Neuronal stem cell (in vitro differentiated cells): Measurements from ENCODE around the gene C1orf21.

ENCODE experiments used
- DNase-seq: peaks from one replicate; pipeline ENCODE4 v3.0.0-alpha.2; 2013; ENCODE audit warnings: low spot score
- H2AFZ ChIP-seq: one replicate; pipeline ENCODE4 v1.6.1; 2013; ENCODE audit warnings: mild to moderate bottlenecking, low read length, inconsistent platforms
- H2AK5ac ChIP-seq: 2 replicates; pipeline ENCODE4 v1.6.1; 2013; ENCODE audit warnings: low read depth, mild to moderate bottlenecking, inconsistent platforms, low read length, moderate library complexity, mixed read lengths
- H2BK120ac ChIP-seq: 2 replicates; pipeline ENCODE4 v1.6.1; 2013; ENCODE audit warnings: low read depth, mild to moderate bottlenecking, inconsistent platforms, low read length, moderate library complexity, mixed read lengths
- H2BK12ac ChIP-seq: one replicate; pipeline ENCODE4 v1.6.1; 2013; ENCODE audit warnings: low read length, inconsistent platforms
- H2BK15ac ChIP-seq: 2 replicates; pipeline ENCODE4 v1.6.1; 2013; ENCODE audit warnings: mild to moderate bottlenecking, low read length, inconsistent platforms, mixed read lengths
- H2BK5ac ChIP-seq: one replicate; pipeline ENCODE4 v1.6.1; 2013; ENCODE audit warnings: inconsistent platforms, mild to moderate bottlenecking, low read length, moderate library complexity
- H3K14ac ChIP-seq: one replicate; pipeline ENCODE4 v1.6.1; 2013; ENCODE audit warnings: low read length, inconsistent platforms
- H3K18ac ChIP-seq: 2 replicates; pipeline ENCODE4 v1.6.1; 2013; ENCODE audit warnings: low read length, inconsistent platforms
- H3K23ac ChIP-seq: 2 replicates; pipeline ENCODE4 v1.6.1; 2013; ENCODE audit warnings: low read depth, mild to moderate bottlenecking, mixed read lengths, low read length, inconsistent platforms; ENCODE audit not compliant: poor library complexity
- H3K27ac ChIP-seq: replicated peaks from 3 replicates; pipeline ENCODE4 v1.5.1; 2013; ENCODE audit warnings: low read length, inconsistent platforms
- H3K27me3 ChIP-seq, 3 experiments: 2 replicates each; pipeline ENCODE4 v1.6.1; 2013; ENCODE audit warnings: low read length in 3 of 3, mild to moderate bottlenecking in 2 of 3, inconsistent platforms in 1 of 3, low read depth in 1 of 3, mixed read lengths in 1 of 3, moderate library complexity in 1 of 3; ENCODE audit not compliant: control insufficient read depth in 3 of 3, insufficient read depth in 3 of 3
- H3K36me3 ChIP-seq, 2 donors: replicated peaks in 1 of 2; 2 replicates each; pipeline ENCODE4 v1.6.1; 2013; ENCODE audit warnings: low read length in 2 of 2; ENCODE audit not compliant: control insufficient read depth in 2 of 2, insufficient read depth in 2 of 2
- H3K4ac ChIP-seq: 2 replicates; pipeline ENCODE4 v1.6.1; 2013; ENCODE audit warnings: inconsistent platforms, mild to moderate bottlenecking, low read length, moderate library complexity
- H3K4me1 ChIP-seq, 2 donors: 1 replicate in 1 of 2; 2 replicates in 1 of 2; pipeline ENCODE4 v1.6.1; 2013; ENCODE audit warnings: low read length in 2 of 2, low read depth in 1 of 2; ENCODE audit not compliant: control insufficient read depth in 2 of 2, insufficient read depth in 1 of 2
- H3K4me2 ChIP-seq: one replicate; pipeline ENCODE4 v1.6.1; 2013; ENCODE audit warnings: mild to moderate bottlenecking, low read length, inconsistent platforms; ENCODE audit not compliant: insufficient read depth, poor library complexity, severe bottlenecking
- H3K4me3 ChIP-seq, 2 donors: 2 replicates each; pipeline ENCODE4 v1.5.1; 2013; ENCODE audit warnings: low read length in 2 of 2, mild to moderate bottlenecking in 2 of 2, inconsistent platforms in 1 of 2, moderate library complexity in 1 of 2
- H3K79me1 ChIP-seq: one replicate; pipeline ENCODE4 v1.6.1; 2013; ENCODE audit warnings: low read depth, mild to moderate bottlenecking, inconsistent platforms, low read length, moderate library complexity
- H3K9ac ChIP-seq: one replicate; pipeline ENCODE4 v1.6.1; 2013; ENCODE audit warnings: mild to moderate bottlenecking, low read depth, low read length, inconsistent platforms; ENCODE audit not compliant: poor library complexity
- H3K9me3 ChIP-seq, 2 donors: replicated peaks in 1 of 2; 2 replicates each; pipeline versions ENCODE3 to v1.6.1; 2013; ENCODE audit warnings: low read length in 2 of 2, mild to moderate bottlenecking in 2 of 2, inconsistent platforms in 1 of 2, low read depth in 1 of 2, mixed read lengths in 1 of 2, moderate library complexity in 1 of 2; ENCODE audit not compliant: control insufficient read depth in 2 of 2, insufficient read depth in 1 of 2
- H4K8ac ChIP-seq: one replicate; pipeline ENCODE4 v1.6.1; 2013; ENCODE audit warnings: low read depth, mild to moderate bottlenecking, inconsistent platforms, low read length, moderate library complexity
- H4K91ac ChIP-seq: one replicate; pipeline ENCODE4 v1.6.1; 2013; ENCODE audit warnings: low read length, low read depth, mild to moderate bottlenecking, inconsistent platforms; ENCODE audit not compliant: poor library complexity
- WGBS, 2 donors: extraction: QIAGEN DNeasy Blood & Tissue Kit; methylation state at CpG; one replicate each; pipeline ENCODE4 v1.1.7; 2013; ENCODE audit warnings: missing lambda C conversion rate in 2 of 2, mixed read lengths in 1 of 2; ENCODE audit not compliant: insufficient read length in 2 of 2, insufficient replicate concordance in 1 of 2; ENCODE audit errors: extremely low coverage in 2 of 2; 5-methylcytosine and 5-hydroxymethylcytosine counted together

The C1orf21 gene

GRCh38 chr1:184536246-184536985 is 149.6 kb downstream of the C1orf21 start:
- H2AK5ac ChIP-seq = no peak overlapping the region
- no peak overlapping the region for H2BK5ac ChIP-seq
- no peak overlapping the region for H3K18ac ChIP-seq
- peaks cover 0 to 2% of the 10 kb centered on the region in 2 donors for H3K4me1 ChIP-seq
- no peak overlapping the region for H2BK15ac ChIP-seq
- no peak overlapping the region for H3K4me3 ChIP-seq
- peaks cover 4 to 6% of the 10 kb centered on the region in 2 donors for H3K9me3 ChIP-seq
- no peaks in the 10 kb centered on the region for H3K36me3 ChIP-seq
- H4K8ac ChIP-seq = no peak overlapping the region
- H3K9ac ChIP-seq = no peak overlapping the region
- H3K4ac ChIP-seq = no peak overlapping the region
- no peak overlapping the region for H2BK120ac ChIP-seq
- H3K4me2 ChIP-seq = no peak overlapping the region
- H3K14ac ChIP-seq = no peak overlapping the region
- H3K79me1 ChIP-seq = no peaks in the 10 kb centered on the region
- no peak overlapping the region for H2BK12ac ChIP-seq
- no peak overlapping the region for H3K27ac ChIP-seq
- DNase-seq = no peak
- WGBS, 2 donors = no CpG with 5 or more reads among the region's 8 CpGs
- no peak overlapping the region for H3K23ac ChIP-seq
- no peak overlapping the region for H4K91ac ChIP-seq
- no peak overlapping the region for H2AFZ ChIP-seq
- H3K27me3 ChIP-seq = no peaks in the 10 kb centered on the region

- H2BK12ac ChIP-seq = no peak overlapping the region
- H2AK5ac ChIP-seq = no peak overlapping the region
- no peak overlapping the region for H4K91ac ChIP-seq
- peaks cover 4 to 6% of the 10 kb centered on the region in 2 donors for H3K9me3 ChIP-seq
- H3K27me3 ChIP-seq = no peaks in the 10 kb centered on the region
- no peak for DNase-seq
- H3K23ac ChIP-seq = no peak overlapping the region
- H2BK5ac ChIP-seq = no peak overlapping the region
- no peak overlapping the region for H4K8ac ChIP-seq
- H3K4me3 ChIP-seq = no peak overlapping the region
- peaks cover 0 to under 1% of the 10 kb centered on the region in 2 donors for H3K4me1 ChIP-seq
- no CpG with 5 or more reads among the region's 2 CpGs for WGBS, 2 donors
- no peak overlapping the region for H3K9ac ChIP-seq
- H3K14ac ChIP-seq = no peak overlapping the region
- H3K27ac ChIP-seq = no peak overlapping the region
- H2BK120ac ChIP-seq = no peak overlapping the region
- H2AFZ ChIP-seq = no peak overlapping the region
- H3K4me2 ChIP-seq = no peak overlapping the region
- H3K4ac ChIP-seq = no peak overlapping the region
- H3K36me3 ChIP-seq = no peaks in the 10 kb centered on the region
- no peaks in the 10 kb centered on the region for H3K79me1 ChIP-seq
- no peak overlapping the region for H3K18ac ChIP-seq
- no peak overlapping the region for H2BK15ac ChIP-seq
Observed at GRCh38 chr1:184539580-184539979, 152.8 kb downstream of the C1orf21 start.

GRCh38 chr1:184541537-184542152 is 154.8 kb downstream of the C1orf21 start:
- H3K79me1 ChIP-seq = no peaks in the 10 kb centered on the region
- no peak overlapping the region for H2AFZ ChIP-seq
- H3K9ac ChIP-seq = no peak overlapping the region
- H2BK12ac ChIP-seq = no peak overlapping the region
- no peak overlapping the region for H3K4ac ChIP-seq
- H4K91ac ChIP-seq = no peak overlapping the region
- H4K8ac ChIP-seq = no peak overlapping the region
- no peak overlapping the region for H2BK5ac ChIP-seq
- no peak overlapping the region for H3K18ac ChIP-seq
- no peak overlapping the region for H2AK5ac ChIP-seq
- H3K23ac ChIP-seq = no peak overlapping the region
- WGBS, 2 donors = no CpG with 5 or more reads among the region's 9 CpGs
- H3K27me3 ChIP-seq = no peaks in the 10 kb centered on the region
- H3K4me2 ChIP-seq = no peak overlapping the region
- no peak overlapping the region for H3K14ac ChIP-seq
- no peak overlapping the region for H3K27ac ChIP-seq
- DNase-seq = no peak
- H3K4me3 ChIP-seq = no peak overlapping the region
- H3K36me3 ChIP-seq = no peaks in the 10 kb centered on the region
- H3K9me3 ChIP-seq = peaks cover 0 to 3% of the 10 kb centered on the region in 2 donors
- peaks cover 0 to 4% of the 10 kb centered on the region in 2 donors for H3K4me1 ChIP-seq
- H2BK15ac ChIP-seq = no peak overlapping the region
- no peak overlapping the region for H2BK120ac ChIP-seq

GRCh38 chr1:184542291-184542690 is 155.5 kb downstream of the C1orf21 start:
- Histone ChIP-seq H4K8ac (no peak overlapping the region), H3K36me3 (no peaks in the 10 kb centered on the region), H2BK12ac (no peak overlapping the region), H2AFZ (no peak overlapping the region), H3K18ac (no peak overlapping the region), H3K4ac (no peak overlapping the region), H3K4me2 (no peak overlapping the region), H3K4me3 (no peak overlapping the region), H3K27ac (no peak overlapping the region), H3K9ac (no peak overlapping the region), H2BK5ac (no peak overlapping the region), H3K14ac (no peak overlapping the region), H3K23ac (no peak overlapping the region), H4K91ac (no peak overlapping the region), H3K4me1 (peaks cover 0 to 4% of the 10 kb centered on the region in 2 donors), H2AK5ac (no peak overlapping the region), H3K9me3 (no peaks in the 10 kb centered on the region), H3K79me1 (no peaks in the 10 kb centered on the region), H2BK15ac (no peak overlapping the region), H3K27me3 (no peaks in the 10 kb centered on the region), H2BK120ac (no peak overlapping the region)
- no CpG with 5 or more reads among the region's 3 CpGs for WGBS, 2 donors
- no peak for DNase-seq
